Central memory CD8-positive, alpha-beta T cell (primary cell): Measurements from ENCODE around the gene VAMP3.

ENCODE experiments used
- ATAC-seq: fragments of 150-1000 bp; cut with Tn5 transposase; replicated peaks from 2 replicates; pipeline ENCODE4 v1.10.0; 2022; ENCODE audit warnings: mild to moderate bottlenecking, moderate FRiP score, moderate number of reproducible peaks; ENCODE audit not compliant: poor library complexity, severe bottlenecking; ENCODE audit errors: extremely low read depth
- DNase-seq, 2 donors: peaks; one replicate each; pipeline ENCODE4 v3.0.0; 2021; ENCODE audit warnings: low spot score in 2 of 2
- H3K27ac Mint-ChIP-seq: one replicate; pipeline ENCODE4 v1.8.0; 2022; ENCODE audit warnings: low read depth, mild to moderate bottlenecking, moderate library complexity, mixed read lengths
- H3K27me3 Mint-ChIP-seq: one replicate; pipeline ENCODE4 v1.8.0; 2022; ENCODE audit warnings: mixed read lengths
- H3K36me3 Mint-ChIP-seq: one replicate; pipeline ENCODE4 v1.8.0; 2022; ENCODE audit warnings: mild to moderate bottlenecking, moderate library complexity, mixed read lengths; ENCODE audit not compliant: insufficient read depth
- H3K4me1 Mint-ChIP-seq: one replicate; pipeline ENCODE4 v1.8.0; 2022; ENCODE audit warnings: mixed read lengths
- H3K4me3 Mint-ChIP-seq: one replicate; pipeline ENCODE4 v1.8.0; 2022; ENCODE audit warnings: mild to moderate bottlenecking, moderate library complexity, mixed read lengths
- H3K9me3 Mint-ChIP-seq: one replicate; pipeline ENCODE4 v1.8.0; 2022; ENCODE audit warnings: mixed read lengths

The VAMP3 gene

GRCh38 chr1:7771823-7772299 is 765 bp downstream of the VAMP3 start:
- Mint-ChIP-seq H3K4me3 (peak overlapping the region; percentile 90), H3K9me3 (no peaks in the 10 kb centered on the region), H3K36me3 (peaks cover 15% of the 10 kb centered on the region), H3K27ac (peak overlapping the region; percentile 98), H3K27me3 (no peaks in the 10 kb centered on the region), H3K4me1 (peaks cover 22% of the 10 kb centered on the region)
- ATAC-seq: no peak
- no peak for DNase-seq

GRCh38 chr1:7777591-7777990 is 6.5 kb downstream of the VAMP3 start:
- Mint-ChIP-seq H3K4me3 (no peak overlapping the region), H3K36me3 (peaks cover 38% of the 10 kb centered on the region), H3K9me3 (no peaks in the 10 kb centered on the region), H3K27ac (no peak overlapping the region), H3K4me1 (peaks cover 27% of the 10 kb centered on the region), H3K27me3 (no peaks in the 10 kb centered on the region)
- ATAC-seq (no peak), DNase-seq (no peak)

DNA sequence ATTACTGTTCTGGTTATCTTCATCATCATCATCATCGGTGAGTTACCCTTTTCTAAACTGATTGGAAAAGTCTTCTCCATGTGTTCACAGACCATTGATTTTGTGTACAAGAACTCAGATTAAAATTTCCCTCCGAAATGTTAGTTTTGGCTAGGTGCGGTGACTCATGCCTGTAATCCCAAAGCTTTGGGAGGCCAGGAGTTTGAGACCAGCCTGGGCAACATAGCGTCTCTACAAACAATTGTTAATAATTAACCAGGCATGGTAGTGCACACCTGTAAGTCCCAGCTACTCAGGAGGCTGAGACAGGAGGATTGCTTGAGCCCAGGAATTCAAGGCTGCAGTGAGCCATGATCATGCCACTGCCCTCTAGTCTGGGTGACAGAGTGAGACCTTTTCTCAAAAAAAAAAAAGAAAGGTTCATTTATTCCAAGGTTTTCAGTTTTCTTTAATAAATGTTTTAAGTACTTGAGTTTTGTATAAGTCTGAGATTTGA is 7.1 kb downstream of the VAMP3 start:
- no peak for ATAC-seq
- Mint-ChIP-seq H3K4me1 (peaks cover 25% of the 10 kb centered on the region), H3K27ac (no peak overlapping the region)

DNA sequence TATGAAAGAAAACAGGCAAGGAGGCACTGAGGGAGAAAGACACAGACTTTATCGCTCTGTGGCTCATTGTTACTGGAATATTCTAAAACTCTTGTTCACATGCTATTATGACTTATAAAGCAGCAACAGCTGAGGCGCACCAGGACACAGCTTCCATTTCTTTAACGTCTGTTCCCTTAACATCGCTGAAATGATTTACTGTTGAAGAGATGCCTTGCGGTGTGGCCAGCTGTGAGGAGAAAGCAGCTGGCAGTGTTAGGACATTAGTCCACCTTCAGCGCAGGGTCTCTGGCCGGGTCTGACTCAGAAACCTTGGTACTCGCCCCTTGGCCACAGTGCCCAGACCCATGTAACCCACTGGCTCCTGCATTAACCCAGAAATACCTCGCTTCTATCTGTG is 9.9 kb downstream of the VAMP3 start:
- Mint-ChIP-seq H3K4me1 (peaks cover 24% of the 10 kb centered on the region), H3K9me3 (no peaks in the 10 kb centered on the region), H3K36me3 (peaks cover 32% of the 10 kb centered on the region), H3K4me3 (peak overlapping the region; percentile 59), H3K27me3 (no peaks in the 10 kb centered on the region), H3K27ac (peak overlapping the region; percentile 36)
- DNase-seq (no peak), ATAC-seq (no peak)

More for the DNA sequence above, 7.1 kb downstream of the VAMP3 start:
- no peak overlapping the region for H3K4me3 Mint-ChIP-seq
- peaks cover 43% of the 10 kb centered on the region for H3K36me3 Mint-ChIP-seq
- DNase-seq: no peak
- no peaks in the 10 kb centered on the region for H3K27me3 Mint-ChIP-seq
- H3K9me3 Mint-ChIP-seq: no peaks in the 10 kb centered on the region

GRCh38 chr1:7781501-7781900 is 10.4 kb downstream of the VAMP3 start:
- Mint-ChIP-seq H3K4me3 (peak overlapping the region; percentile 59), H3K27me3 (no peaks in the 10 kb centered on the region), H3K4me1 (peaks cover 20% of the 10 kb centered on the region), H3K36me3 (peaks cover 30% of the 10 kb centered on the region), H3K27ac (peak overlapping the region; percentile 36), H3K9me3 (no peaks in the 10 kb centered on the region)
- ATAC-seq: no peak
- no peak for DNase-seq

DNA sequence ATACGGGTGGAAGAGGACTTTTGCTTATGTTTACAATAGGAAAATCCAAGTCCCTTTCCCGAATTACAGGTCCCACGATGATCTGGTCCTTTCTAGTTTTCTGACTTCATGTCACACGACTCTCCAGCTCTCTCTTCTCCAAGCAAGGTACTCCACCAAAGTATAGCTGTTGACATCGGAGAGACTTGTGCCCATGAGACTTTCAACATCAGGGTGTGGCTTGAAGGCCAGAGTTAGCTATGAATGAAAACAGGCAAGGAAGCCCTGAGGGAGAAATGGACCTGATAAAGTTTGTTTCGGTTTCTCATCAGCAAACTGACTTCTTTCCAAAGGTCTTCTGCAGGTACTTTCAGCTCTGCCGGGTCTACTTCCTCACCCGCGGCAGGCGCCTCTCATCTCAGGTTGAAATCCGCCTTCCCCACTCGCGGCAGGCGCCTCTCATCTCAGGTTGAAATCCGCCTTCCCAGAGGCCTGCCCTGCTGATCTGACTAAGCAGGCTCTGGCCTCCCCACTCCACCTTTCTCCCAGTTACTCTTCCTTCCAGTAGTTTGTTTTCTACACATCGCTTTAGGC is 10.9 kb downstream of the VAMP3 start:
- no peak for ATAC-seq
- no peaks in the 10 kb centered on the region for H3K9me3 Mint-ChIP-seq
- peak overlapping the region; percentile 36 for H3K27ac Mint-ChIP-seq
- no peaks in the 10 kb centered on the region for H3K27me3 Mint-ChIP-seq
- no peak for DNase-seq
- H3K4me3 Mint-ChIP-seq: peak overlapping the region; percentile 59
- peaks cover 29% of the 10 kb centered on the region for H3K36me3 Mint-ChIP-seq
- peaks cover 19% of the 10 kb centered on the region for H3K4me1 Mint-ChIP-seq

DNA sequence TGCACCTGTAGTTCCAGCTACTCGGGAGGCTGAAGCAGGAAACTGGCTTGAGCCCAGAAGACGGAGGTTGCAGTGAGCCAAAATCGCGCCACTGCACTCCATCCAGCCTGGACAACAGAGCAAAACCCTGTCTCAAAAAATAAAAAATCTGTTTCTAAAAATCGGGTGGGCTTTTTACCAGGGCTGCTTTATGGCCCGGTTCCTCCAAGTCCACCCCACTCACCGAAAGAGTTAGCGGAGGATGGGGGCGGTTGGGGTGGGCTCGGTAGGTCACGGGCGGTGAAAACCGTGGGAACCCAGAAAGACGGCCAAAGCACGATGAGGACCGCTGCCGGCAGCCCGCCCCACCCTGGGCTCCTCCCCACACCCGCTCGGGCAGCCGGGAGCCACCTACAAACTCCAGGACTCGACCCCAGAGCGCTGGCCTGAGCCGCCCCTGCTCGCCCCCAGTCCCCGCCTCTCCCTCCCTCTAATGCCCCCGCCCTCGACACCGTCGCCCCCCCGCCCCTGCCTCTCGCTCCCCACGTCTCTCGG is 12.1 kb downstream of the VAMP3 start:
- H3K27ac Mint-ChIP-seq: no peak overlapping the region
- peaks cover 21% of the 10 kb centered on the region for H3K36me3 Mint-ChIP-seq
- H3K4me3 Mint-ChIP-seq: peak overlapping the region; percentile 59
- no peaks in the 10 kb centered on the region for H3K9me3 Mint-ChIP-seq
- peaks cover 19% of the 10 kb centered on the region for H3K4me1 Mint-ChIP-seq
- H3K27me3 Mint-ChIP-seq: no peaks in the 10 kb centered on the region
- peak in 1 of 2 donors; percentile 18 for DNase-seq
- ATAC-seq: no peak

DNA sequence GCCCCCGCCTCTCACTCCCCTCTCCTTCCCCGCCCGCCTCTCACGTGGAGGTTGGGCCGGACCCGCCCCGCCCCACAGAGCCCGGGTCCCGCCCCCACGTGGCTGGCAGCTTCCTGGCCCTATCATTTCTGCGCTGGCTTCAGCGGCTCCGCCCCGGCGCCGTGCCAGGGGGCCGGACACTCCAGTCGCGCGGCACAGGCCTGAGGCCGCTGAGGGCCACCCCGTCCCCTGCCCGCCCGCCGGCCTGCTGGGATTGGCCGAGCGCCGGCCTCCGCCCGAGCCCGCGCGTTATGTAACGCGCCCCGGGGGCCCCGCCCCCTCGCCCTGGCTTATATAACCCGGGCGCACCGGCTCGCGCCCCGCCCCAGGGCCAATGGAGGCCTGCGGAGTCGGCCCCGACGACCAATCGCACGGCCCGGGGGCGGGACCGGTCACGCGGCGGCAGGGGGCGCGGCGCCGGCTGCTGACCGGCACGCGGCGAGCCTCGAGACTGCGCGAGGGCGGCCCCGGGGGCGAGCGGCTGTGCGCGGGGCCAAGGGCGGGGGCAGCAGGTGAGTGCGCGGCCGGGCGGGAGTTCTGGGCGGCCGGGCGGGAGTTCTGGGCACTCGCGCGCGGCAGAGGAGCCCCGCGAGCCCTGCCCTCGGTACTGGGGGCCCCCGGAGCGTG is 12.9 kb downstream of the VAMP3 start, which contains the start of gene PER3:
PER3 (plus strand) TSS at position 466 of the 666 bp plus-strand sequence. CDS start 587 bp downstream, outside the sequence.
- Mint-ChIP-seq H3K27ac (no peak within 1 kb of the TSS), H3K4me3 (peak within 1 kb of the TSS; percentile 59), H3K4me1 (peaks cover 19% of the 10 kb centered on the region), H3K36me3 (peaks cover 17% of the 10 kb centered on the region), H3K9me3 (no peaks in the 10 kb centered on the region), H3K27me3 (no peaks in the 10 kb centered on the region)
- DNase-seq (peak; percentile 84), ATAC-seq (peak; percentile 91)

GRCh38 chr1:7784492-7785071 is 13.5 kb downstream of the VAMP3 start:
- H3K27me3 Mint-ChIP-seq: no peaks in the 10 kb centered on the region
- peak overlapping the region; percentile 21 for H3K4me3 Mint-ChIP-seq
- DNase-seq (no peak), ATAC-seq (no peak)
- H3K27ac Mint-ChIP-seq: no peak overlapping the region
- H3K9me3 Mint-ChIP-seq: peaks cover 2% of the 10 kb centered on the region
- H3K4me1 Mint-ChIP-seq: peaks cover 19% of the 10 kb centered on the region
- H3K36me3 Mint-ChIP-seq: peaks cover 13% of the 10 kb centered on the region

DNA sequence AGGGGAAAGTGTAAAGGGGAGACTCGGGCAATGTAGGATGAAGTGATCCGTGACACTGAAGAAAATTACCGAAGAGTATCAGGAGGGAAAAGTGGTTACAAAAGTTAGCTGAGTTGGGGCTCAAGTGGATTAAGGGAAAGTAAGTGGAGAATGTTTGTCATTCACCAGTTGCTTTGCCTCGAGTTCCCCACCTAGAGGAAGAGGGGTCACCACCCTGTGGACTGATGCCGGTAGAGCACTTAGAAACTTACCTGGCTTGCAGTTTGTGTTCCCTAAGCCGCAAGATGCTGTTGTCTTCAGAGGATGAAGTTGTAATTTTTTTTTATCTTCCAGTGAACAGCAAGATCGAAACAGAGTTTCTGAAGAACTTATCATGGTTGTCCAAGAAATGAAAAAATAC is 14.0 kb downstream of the VAMP3 start:
- Mint-ChIP-seq H3K4me1 (peaks cover 19% of the 10 kb centered on the region), H3K27me3 (no peaks in the 10 kb centered on the region), H3K9me3 (peaks cover 7% of the 10 kb centered on the region), H3K27ac (no peak overlapping the region), H3K4me3 (peak overlapping the region; percentile 21), H3K36me3 (peaks cover 13% of the 10 kb centered on the region)
- no peak for DNase-seq
- ATAC-seq: no peak

GRCh38 chr1:7786795-7787194 is 15.7 kb downstream of the VAMP3 start:
- H3K4me1 Mint-ChIP-seq: peaks cover 12% of the 10 kb centered on the region
- no peak overlapping the region for H3K27ac Mint-ChIP-seq
- H3K4me3 Mint-ChIP-seq: no peak overlapping the region
- peaks cover 16% of the 10 kb centered on the region for H3K9me3 Mint-ChIP-seq
- H3K36me3 Mint-ChIP-seq: peaks cover 13% of the 10 kb centered on the region
- H3K27me3 Mint-ChIP-seq: no peaks in the 10 kb centered on the region
- DNase-seq (no peak), ATAC-seq (no peak)

- H3K9me3 Mint-ChIP-seq: peaks cover 19% of the 10 kb centered on the region
- peaks cover 3% of the 10 kb centered on the region for H3K36me3 Mint-ChIP-seq
- ATAC-seq (no peak), DNase-seq (no peak)
- H3K27ac Mint-ChIP-seq: no peak overlapping the region
- H3K27me3 Mint-ChIP-seq: no peaks in the 10 kb centered on the region
- no peaks in the 10 kb centered on the region for H3K4me1 Mint-ChIP-seq
- H3K4me3 Mint-ChIP-seq: no peak overlapping the region
These were observed 18.7 kb downstream of the VAMP3 start for GRCh38 chr1:7789828-7790227.
